Endothelial cell (in vitro differentiated cells): ENCODE measurements around the gene DIAPH2. TPM values are rescaled to one million over a fixed set of nuclear protein-coding genes. Genes with fewer than 3 reads are reported as not detected.

Experiments
- DNase-seq: peaks from one replicate; pipeline ENCODE4 v3.0.0; 2021; ENCODE audit warnings: low spot score
- H3K27ac Mint-ChIP-seq: one replicate; pipeline ENCODE4 v1.8.0; 2021; ENCODE audit warnings: mixed read lengths, inconsistent platforms; ENCODE audit not compliant: unreplicated experiment
- H3K27me3 Mint-ChIP-seq: one replicate; pipeline ENCODE4 v1.8.0; 2021; ENCODE audit warnings: mild to moderate bottlenecking, moderate library complexity, mixed read lengths, inconsistent platforms; ENCODE audit not compliant: unreplicated experiment
- H3K36me3 Mint-ChIP-seq: one replicate; pipeline ENCODE4 v1.8.0; 2021; ENCODE audit warnings: mild to moderate bottlenecking, low read depth, mixed read lengths, inconsistent platforms; ENCODE audit not compliant: unreplicated experiment
- H3K4me1 Mint-ChIP-seq: one replicate; pipeline ENCODE4 v1.8.0; 2021; ENCODE audit warnings: mild to moderate bottlenecking, mixed read lengths, inconsistent platforms; ENCODE audit not compliant: unreplicated experiment
- H3K4me3 Mint-ChIP-seq: one replicate; pipeline ENCODE4 v1.8.0; 2021; ENCODE audit warnings: mild to moderate bottlenecking, mixed read lengths, inconsistent platforms; ENCODE audit not compliant: unreplicated experiment
- H3K9me3 Mint-ChIP-seq: one replicate; pipeline ENCODE4 v1.8.0; 2021; ENCODE audit warnings: mixed read lengths, inconsistent platforms; ENCODE audit not compliant: unreplicated experiment
- total RNA-seq: library from RNA; stranded (reverse); fragmentation: NEBNext Ultra II Directional; extraction: Animal tissue kit (Norgen Biotek cat#: 25700); gene quantifications from one replicate; pipeline ENCODE4 v1.2.1, GENCODE V29; 2021; ENCODE audit not compliant: unreplicated experiment
- TF ChIP-seq, protein P1 (sequence below): fragments of 200-600 bp; sonication (generic); IDR thresholded peaks from one replicate; pipeline ENCODE4 v1.5.0; 2021; ENCODE audit warnings: antibody characterized with exemption; ENCODE audit not compliant: unreplicated experiment

DIAPH2 gene
- total RNA-seq, 1 donor from 2014 or later, result 45.3 TPM

DNA sequence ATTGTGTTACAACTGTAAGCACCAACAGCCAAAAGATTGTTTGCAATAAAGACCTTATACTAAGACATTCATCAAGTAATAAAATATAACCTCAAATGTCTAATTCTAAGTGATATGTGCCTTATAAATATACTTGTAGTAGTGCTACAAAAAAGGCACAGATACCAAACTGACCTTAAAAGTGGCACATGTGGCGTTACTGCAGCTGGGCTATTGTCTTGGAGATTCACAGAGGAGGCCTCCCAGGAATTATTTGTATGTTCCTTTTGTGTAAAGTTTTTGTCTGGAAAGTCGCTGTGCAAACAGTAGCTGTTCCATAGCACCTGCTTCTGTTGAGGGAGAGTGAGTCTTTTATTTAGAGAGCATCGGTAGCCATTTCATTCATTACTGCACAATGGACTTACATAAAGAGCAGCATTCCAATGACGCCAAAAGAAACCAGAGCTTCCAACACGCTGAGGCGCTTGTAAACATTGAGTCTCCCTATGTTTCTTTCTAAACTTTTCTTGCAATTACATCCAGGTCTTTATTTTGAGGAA is 342.8 kb downstream of the DIAPH2 start:
- H3K27me3 Mint-ChIP-seq, result no peaks in the 10 kb centered on the region
- no peak for DNase-seq
- peak overlapping the region; percentile 77 for H3K27ac Mint-ChIP-seq
- H3K4me3 Mint-ChIP-seq, result no peak overlapping the region
- TF ChIP-seq, protein P1, sequence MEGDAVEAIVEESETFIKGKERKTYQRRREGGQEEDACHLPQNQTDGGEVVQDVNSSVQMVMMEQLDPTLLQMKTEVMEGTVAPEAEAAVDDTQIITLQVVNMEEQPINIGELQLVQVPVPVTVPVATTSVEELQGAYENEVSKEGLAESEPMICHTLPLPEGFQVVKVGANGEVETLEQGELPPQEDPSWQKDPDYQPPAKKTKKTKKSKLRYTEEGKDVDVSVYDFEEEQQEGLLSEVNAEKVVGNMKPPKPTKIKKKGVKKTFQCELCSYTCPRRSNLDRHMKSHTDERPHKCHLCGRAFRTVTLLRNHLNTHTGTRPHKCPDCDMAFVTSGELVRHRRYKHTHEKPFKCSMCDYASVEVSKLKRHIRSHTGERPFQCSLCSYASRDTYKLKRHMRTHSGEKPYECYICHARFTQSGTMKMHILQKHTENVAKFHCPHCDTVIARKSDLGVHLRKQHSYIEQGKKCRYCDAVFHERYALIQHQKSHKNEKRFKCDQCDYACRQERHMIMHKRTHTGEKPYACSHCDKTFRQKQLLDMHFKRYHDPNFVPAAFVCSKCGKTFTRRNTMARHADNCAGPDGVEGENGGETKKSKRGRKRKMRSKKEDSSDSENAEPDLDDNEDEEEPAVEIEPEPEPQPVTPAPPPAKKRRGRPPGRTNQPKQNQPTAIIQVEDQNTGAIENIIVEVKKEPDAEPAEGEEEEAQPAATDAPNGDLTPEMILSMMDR, result no peak
- peaks cover 5% of the 10 kb centered on the region for H3K4me1 Mint-ChIP-seq
- H3K9me3 Mint-ChIP-seq, result no peaks in the 10 kb centered on the region
- H3K36me3 Mint-ChIP-seq, result no peaks in the 10 kb centered on the region

DNA sequence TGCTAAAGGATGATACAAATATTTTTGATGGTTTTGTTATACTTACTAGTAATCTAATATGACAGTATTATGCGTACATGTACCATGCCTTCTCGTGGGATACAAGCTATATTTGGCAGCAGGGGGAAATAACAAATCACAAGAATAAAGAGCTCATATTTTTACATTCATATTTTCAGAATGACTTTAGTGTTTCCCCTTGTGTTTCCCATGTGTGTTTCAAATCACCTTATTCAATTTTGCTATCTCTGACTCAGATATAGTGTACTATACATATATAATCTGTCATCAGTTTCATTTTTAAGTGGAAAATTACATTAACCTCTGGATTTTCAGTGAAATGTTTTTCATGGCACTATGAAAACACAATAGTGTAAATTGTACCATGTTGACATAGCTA is 345.8 kb downstream of the DIAPH2 start:
- Mint-ChIP-seq H3K4me3 (no peak overlapping the region), H3K27ac (no peak overlapping the region), H3K9me3 (no peaks in the 10 kb centered on the region), H3K4me1 (peaks cover 5% of the 10 kb centered on the region), H3K27me3 (no peaks in the 10 kb centered on the region), H3K36me3 (no peaks in the 10 kb centered on the region)
- DNase-seq, result no peak
- TF ChIP-seq, protein P1, result no peak

DNA sequence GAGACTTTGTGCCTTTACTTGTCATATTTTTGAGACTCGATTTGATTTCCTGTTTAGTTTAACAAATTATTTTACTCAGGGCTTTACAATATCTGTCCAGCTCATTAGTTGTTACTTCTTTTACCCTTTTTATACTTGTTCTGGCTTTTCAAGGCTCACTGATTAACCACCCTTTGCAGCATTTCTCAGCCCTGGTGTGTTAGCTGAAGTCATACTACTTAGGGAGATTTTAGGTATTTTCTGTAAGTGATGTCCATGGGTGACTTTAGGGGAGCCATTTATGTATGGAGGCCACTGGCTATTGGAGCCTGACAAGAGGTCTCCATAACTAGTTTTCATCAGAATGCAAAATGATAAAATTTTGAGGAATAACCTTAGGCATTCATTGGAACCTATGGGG is 346.3 kb downstream of the DIAPH2 start:
- Mint-ChIP-seq H3K36me3 (no peaks in the 10 kb centered on the region), H3K9me3 (no peaks in the 10 kb centered on the region), H3K4me3 (no peak overlapping the region), H3K27ac (no peak overlapping the region), H3K27me3 (no peaks in the 10 kb centered on the region), H3K4me1 (peaks cover 2% of the 10 kb centered on the region)
- no peak for DNase-seq
- TF ChIP-seq, protein P1, result no peak

DNA sequence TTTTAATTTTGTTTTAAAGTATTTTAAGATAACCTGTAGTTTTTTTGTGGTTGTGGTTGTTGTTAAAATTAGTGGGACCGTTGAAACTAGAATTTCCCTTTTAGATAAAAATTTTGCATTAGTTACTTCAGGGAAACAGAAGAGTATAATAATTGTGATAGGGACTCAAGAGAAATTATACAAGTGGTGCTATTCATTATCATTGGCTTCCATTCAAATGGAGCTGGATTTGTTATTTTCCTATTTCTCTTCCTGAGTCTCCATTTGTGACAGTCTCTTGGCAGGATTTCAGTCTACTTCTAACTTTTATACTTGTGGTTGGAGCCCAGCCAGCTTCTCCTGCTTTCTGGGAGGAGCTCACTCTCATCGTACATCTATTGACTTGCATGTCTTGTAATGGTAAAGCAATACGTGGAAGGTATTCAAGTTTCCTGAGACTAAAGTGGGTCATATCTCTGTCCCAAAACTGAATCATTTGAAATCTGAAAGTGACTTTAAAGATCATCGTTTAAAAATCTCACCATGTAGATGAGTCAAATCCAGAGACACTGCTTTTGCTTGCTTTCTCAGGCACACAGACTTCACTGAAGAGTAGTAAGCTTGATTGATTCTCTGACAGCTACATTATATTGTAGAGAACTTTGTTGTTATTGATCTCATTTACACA is 354.9 kb downstream of the DIAPH2 start:
- Mint-ChIP-seq H3K4me1 (no peaks in the 10 kb centered on the region), H3K27me3 (no peaks in the 10 kb centered on the region), H3K4me3 (no peak overlapping the region), H3K27ac (no peak overlapping the region), H3K36me3 (no peaks in the 10 kb centered on the region), H3K9me3 (no peaks in the 10 kb centered on the region)
- TF ChIP-seq, protein P1, result no peak
- DNase-seq, result no peak

DNA sequence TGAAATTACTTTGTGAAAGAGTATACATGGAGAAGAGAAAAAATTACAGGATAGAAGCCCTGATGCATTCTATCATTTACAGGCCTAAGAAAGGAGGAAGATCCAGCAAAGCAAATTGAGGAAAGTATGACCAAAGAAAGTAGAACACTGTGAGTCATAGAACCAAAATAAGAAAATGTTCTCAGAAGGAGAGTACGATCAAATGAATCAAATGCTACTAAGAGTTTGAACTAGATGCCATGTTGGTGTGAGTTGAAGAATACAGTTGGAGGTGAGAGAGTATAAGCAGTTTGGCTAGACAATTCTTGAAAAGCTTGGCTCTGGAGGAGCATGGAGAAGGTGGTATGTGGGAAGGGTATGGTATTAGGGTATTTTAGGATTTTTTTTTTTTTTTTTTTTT is 360.8 kb downstream of the DIAPH2 start:
- H3K4me3 Mint-ChIP-seq, result no peak overlapping the region
- H3K36me3 Mint-ChIP-seq, result no peaks in the 10 kb centered on the region
- no peaks in the 10 kb centered on the region for H3K4me1 Mint-ChIP-seq
- TF ChIP-seq, protein P1, result no peak
- no peak for DNase-seq
- H3K27me3 Mint-ChIP-seq, result peaks cover 2% of the 10 kb centered on the region
- no peak overlapping the region for H3K27ac Mint-ChIP-seq
- no peaks in the 10 kb centered on the region for H3K9me3 Mint-ChIP-seq
